ENCODE results near the gene GPR179.
A peak's percentile ranks its signal among the peaks of the same experiment; 100 is the strongest.
"Not testable (repeated sequence)": the region's sequence is repeated elsewhere in the genome, so short reads cannot be mapped to it uniquely, and the experiment has no call there.

The GPR179 gene

DNA sequence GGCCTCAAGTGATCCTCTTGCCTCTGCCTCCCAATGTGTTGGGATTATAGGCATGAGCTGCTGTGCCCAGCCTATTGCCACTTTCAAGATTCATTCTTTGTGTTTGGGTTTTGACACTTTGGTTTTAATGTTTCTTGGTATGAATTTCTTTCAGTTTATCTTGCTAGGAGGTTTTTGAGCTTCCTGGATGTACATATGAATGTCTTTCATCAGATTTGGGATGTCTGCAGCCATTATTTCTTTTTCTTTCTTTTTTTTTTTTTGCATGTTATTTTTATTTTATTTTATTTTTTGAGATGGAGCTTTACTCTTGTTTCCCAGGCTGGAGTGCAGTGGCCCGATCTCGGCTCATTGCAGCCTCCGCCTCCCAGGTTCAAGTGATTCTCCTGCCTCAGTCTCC lies 28.3 kb downstream of the GPR179 start:
- Histone ChIP-seq H3K36me3 (replicated peaks) (peaks cover 8% of the 10 kb centered on the region), H3K27ac (no peak overlapping the region), H3K27me3 (replicated peaks) (no peaks in the 10 kb centered on the region), H3K4me3 (ENCODE audit: low read depth, low read length) (no peak overlapping the region)
- TF ChIP-seq CTCF (IDR thresholded peaks at IDR 0.05; ENCODE audit: low read depth, low read length, missing control alignments): no peak
- in situ Hi-C loops (cut with HindIII; ENCODE audit: low pct_ligation_motif_present, low sequenced_read_pairs): no loop called here
- DNase-seq: no peak

DNA sequence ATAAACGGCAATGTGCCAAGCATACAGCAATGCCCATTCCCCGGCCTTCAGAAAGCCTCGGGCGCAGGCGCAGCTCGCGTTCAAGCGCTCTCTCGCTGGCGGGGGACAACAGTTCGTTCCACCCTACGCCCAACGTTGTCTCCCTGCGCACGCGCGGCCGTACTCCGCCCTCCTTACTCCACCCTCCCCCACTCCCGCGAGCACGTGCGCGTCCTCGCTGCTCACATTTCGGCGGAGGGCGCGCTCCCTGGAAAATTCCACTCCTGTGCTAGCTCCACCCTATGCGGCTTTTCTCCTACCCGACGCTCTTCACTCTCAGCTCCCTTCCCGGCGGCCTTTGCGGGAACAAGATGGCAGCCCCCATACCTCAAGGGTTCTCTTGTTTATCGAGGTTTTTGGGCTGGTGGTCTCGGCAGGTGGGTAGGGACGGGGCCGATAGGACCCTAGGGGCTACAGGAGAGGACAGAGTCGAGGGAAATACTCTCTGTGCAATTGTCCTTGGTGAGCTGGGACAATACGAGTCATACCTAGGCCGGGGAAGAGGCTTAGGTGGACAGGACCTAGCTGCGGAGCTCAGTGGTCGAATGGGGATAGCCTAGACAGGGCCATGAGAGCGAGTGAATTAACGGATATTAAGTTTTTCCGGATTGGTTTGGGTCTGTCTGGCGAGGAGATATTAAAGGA lies 46.8 kb downstream of the GPR179 start, which contains the start of gene MRPL45:
TSS of gene MRPL45 (plus strand) at position 335 of the 684 bp plus-strand sequence. CDS start at position 351, 16 bp downstream.
- H3K36me3 ChIP-seq (replicated peaks); H3K27me3 ChIP-seq (replicated peaks); in situ Hi-C loops (cut with HindIII; ENCODE audit: low pct_ligation_motif_present, low sequenced_read_pairs): not testable (repeated sequence)
- Histone ChIP-seq H3K27ac (peak within 1 kb of the TSS; percentile 47), H3K4me3 (ENCODE audit: low read depth, low read length) (peak within 1 kb of the TSS; percentile 68)
- DNase-seq: peak; percentile 94

- H3K27me3 ChIP-seq (replicated peaks); H3K27ac ChIP-seq; in situ Hi-C loops (cut with HindIII; ENCODE audit: low pct_ligation_motif_present, low sequenced_read_pairs); DNase-seq; H3K4me3 ChIP-seq (ENCODE audit: low read depth, low read length); H3K36me3 ChIP-seq (replicated peaks): not testable (repeated sequence)
These were observed 48.0 kb downstream of the GPR179 start for GRCh38 chr17:38295602-38296365.

DNA sequence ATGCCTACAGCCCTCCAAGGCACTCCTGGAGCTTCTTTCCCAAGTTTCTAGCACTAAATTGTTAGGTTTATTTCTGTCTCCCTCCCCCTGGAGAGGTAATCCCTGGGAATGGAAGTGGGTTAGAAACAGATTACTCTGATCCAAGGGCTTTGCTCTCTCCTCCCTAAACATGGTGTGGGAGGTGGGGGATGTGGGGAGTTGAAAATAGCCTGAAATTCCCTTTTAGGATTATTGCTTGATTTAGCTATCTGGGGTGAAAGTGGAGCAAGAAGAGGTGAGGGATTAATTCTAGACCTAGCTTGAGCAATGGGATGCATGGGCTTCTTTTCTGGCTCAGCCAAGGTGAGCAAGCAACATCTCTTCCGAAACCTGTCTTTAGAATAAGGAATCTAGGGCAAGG lies 54.0 kb downstream of the GPR179 start:
- in situ Hi-C loops (cut with HindIII; ENCODE audit: low pct_ligation_motif_present, low sequenced_read_pairs); H3K36me3 ChIP-seq (replicated peaks); H3K4me3 ChIP-seq (ENCODE audit: low read depth, low read length): not testable (repeated sequence)

DNA sequence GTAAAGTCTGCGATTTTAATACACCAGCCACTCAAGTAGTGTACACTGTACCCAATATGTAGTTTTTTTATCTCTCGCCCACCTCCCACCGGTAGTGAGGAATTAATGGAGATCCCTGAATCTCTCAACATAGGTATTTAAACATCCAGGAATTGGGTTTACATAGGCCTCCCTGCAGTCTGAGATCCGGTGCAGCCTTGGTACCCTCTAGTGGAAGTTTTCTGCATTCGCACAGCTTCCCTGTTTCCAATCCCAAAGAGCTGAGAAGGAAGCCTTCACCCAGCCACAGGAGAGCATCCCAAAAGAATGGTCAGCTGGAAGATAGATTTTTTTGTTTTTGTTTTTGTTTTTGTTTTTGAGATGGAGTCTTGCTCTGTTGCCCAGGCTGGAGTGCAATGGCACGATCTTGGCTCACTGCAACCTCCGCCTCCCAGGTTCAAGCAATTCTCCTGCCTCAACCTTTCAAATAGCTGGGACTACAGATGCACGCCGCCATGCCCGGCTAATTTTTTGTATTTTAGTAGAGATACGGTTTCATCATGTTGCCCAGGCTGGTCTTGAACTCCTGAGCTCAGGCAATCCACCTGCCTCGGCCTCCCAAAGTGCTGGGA lies 55.4 kb downstream of the GPR179 start:
- H3K36me3 ChIP-seq (replicated peaks); H3K27me3 ChIP-seq (replicated peaks); H3K27ac ChIP-seq; H3K4me3 ChIP-seq (ENCODE audit: low read depth, low read length); in situ Hi-C loops (cut with HindIII; ENCODE audit: low pct_ligation_motif_present, low sequenced_read_pairs): not testable (repeated sequence)
- peak; percentile 19 for DNase-seq
- peak; percentile 46 for TF ChIP-seq CTCF (IDR thresholded peaks at IDR 0.05; ENCODE audit: low read depth, low read length, missing control alignments)

More for the DNA sequence above, 54.0 kb downstream of the GPR179 start:
- H3K27ac ChIP-seq; H3K27me3 ChIP-seq (replicated peaks); DNase-seq: not testable (repeated sequence)

DNA sequence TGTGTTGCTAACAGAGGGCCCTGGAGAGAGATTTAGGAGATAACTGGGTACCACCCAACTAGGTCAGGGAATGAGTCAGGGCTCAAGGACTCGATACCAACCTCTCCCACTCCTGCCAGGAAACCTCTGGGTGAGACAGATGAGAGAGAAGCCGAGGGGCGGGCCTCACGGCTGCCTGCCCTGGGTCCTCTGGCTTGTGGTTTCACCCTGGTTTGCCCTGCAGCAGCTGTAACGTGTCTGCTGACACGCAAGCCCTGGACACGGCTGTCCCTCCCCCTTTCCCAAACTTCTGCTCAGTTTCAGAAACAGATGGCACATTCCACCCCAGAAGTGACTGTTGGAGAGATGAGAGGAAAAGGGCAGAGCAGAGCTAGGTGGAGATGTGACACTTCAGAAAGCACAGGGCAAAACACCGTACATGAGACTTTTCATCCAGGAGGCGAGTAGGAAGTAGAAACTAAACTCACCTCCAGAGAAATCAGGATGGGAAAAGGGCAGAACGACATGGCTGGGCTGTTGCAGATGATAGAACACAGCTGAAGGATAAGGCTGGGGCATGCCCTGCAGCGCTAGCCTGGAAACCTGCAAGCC lies 57.2 kb downstream of the GPR179 start:
- H3K4me3 ChIP-seq (ENCODE audit: low read depth, low read length); H3K36me3 ChIP-seq (replicated peaks); in situ Hi-C loops (cut with HindIII; ENCODE audit: low pct_ligation_motif_present, low sequenced_read_pairs); H3K27me3 ChIP-seq (replicated peaks): not testable (repeated sequence)
- peak; percentile 78 for DNase-seq
- H3K27ac ChIP-seq: peak overlapping the region; percentile 60

DNA sequence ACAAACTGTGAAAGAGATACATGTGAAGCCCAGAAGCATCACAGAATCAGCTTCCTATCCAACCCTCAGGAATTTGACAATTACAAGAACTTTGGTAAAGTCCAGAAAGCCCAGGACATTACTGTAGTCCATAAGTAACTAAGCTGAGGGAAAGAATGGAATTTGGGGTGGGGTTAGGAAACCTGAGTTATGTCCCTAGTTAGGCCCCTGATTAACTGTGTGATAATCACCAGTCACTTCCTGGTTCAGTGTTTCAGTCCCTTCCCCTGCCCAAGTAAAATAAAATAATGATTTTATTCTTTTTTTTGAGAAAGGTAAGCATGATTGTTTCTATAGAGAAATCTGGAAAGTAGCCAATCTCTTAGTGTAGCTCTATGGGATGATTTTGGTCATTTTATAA lies 57.8 kb downstream of the GPR179 start:
- H3K36me3 ChIP-seq (replicated peaks); DNase-seq; H3K27ac ChIP-seq; H3K4me3 ChIP-seq (ENCODE audit: low read depth, low read length); in situ Hi-C loops (cut with HindIII; ENCODE audit: low pct_ligation_motif_present, low sequenced_read_pairs); H3K27me3 ChIP-seq (replicated peaks): not testable (repeated sequence)
